G401 (cell line): ENCODE results near the gene KIF16B. TPM values are rescaled to one million over a fixed set of nuclear protein-coding genes. Genes with fewer than 3 reads are reported as not detected.

Experiments
- DNase-seq: peaks from one replicate; pipeline ENCODE4 v3.0.0-alpha.2; 2015; ENCODE audit warnings: low spot score
- in situ Hi-C: cut with HindIII; loops from 2 replicates; pipeline ENCODE4 v1.10.0; 2016; ENCODE audit warnings: low sequenced_read_pairs, mixed read lengths
- total RNA-seq: library from RNA; depleted of rRNA; stranded (reverse); fragments of >200 nt; shearing (Covaris generic); gene quantifications from 2 replicates; pipeline ENCODE4 v1.2.3, GENCODE V29; 2014

KIF16B gene
- total RNA-seq, 1 experiment from 2014 or later, result 23.7 TPM

DNA sequence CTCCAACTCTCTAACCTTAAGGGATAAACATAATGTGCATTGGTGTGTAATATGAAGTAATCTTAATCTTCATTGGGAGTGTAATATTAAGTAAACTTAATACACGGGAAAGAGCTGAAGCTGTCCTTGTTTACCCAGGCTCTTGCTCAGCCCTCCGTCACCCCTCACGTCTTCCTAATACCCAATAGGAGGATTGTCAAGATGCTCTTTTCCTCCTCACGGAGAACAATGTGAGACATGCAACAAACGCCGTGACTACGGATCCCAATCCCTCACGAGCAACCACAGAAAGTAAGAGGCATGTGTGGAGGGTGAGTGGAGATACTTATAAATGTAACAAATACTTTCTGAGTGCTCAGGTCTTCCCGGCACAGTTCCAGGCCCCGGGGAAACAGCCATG is 11.0 kb downstream of the KIF16B start:
- in situ Hi-C loops, result no loop called here
- DNase-seq, result no peak

DNA sequence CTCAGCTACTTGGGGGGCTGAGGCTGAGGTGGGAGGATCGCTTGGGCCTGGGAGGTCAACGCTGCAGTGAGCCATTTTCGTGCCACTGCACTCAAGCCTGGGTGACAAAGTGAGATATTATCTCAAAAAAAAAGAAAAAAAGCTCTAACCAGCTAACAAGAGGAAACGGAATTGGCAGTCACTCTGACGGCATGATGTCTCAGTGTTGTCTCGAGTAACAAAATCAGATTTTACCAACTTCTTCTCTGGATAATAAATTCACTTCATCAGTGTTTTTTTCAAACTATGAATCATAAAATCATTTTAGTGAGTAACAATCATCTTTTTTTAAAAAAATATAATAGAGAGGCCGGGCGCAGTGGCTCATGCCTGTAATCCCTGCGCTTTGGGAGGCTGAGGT is 12.6 kb downstream of the KIF16B start:
- in situ Hi-C loops, result no loop called here
- DNase-seq, result no peak

DNA sequence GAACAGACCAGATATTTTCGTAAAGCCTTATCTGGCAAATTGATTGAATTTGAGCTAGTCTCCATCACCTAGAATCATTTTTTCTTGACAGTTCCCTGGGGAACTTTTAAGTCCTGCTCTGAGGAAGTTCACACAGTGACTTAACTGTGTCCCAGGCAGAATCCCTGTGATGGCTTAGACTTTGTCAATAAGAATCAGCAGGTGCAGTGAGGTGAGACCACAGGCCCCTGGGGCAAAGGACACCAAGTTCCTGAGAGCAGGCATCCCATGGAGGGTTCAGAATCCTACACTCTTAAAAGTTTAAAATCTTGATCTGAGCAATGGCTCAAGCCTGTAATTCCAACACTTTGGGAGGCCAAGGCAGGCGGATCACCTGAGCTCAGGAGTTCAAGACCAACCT is 13.0 kb downstream of the KIF16B start:
- no peak for DNase-seq
- in situ Hi-C loops, result no loop called here

DNA sequence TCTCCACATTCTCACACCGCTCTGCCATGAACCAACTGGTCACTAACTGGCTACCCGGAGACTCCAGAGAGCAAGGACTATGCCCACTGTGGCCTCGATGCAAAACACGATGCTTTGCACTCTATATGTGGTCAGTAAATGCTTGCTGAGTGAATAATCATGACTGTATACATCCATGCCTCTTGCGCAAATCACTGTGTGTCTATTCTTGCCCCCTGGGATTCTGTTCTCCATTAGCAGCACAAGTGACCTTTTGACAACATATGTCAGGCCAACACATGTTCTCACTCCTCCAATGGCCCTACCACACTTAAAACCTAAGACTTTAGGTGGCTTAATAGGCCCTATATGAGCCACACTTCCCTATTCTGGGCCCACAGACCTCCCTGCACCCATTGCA is 16.9 kb downstream of the KIF16B start:
- no peak for DNase-seq
- in situ Hi-C loops, result no loop called here

DNA sequence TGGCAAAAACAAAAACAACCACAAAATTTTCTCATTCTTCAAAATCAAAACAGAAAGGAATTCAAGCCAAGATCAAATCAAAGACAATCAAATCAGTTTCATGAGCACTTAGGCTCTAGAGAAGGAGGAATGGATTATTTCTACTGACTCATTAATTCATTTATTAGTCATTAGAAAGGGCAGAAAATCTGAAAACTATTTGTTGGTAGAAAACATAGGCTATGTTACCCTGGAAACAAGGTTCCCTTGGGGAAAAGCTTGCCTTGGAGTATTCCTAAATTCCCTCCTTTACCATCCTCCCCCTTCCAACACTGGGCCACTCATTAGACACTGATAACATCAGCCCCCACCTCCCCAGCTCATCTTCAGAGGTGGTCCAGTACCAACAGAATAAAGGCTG is 17.5 kb downstream of the KIF16B start:
- no peak for DNase-seq
- in situ Hi-C loops, result no loop called here

DNA sequence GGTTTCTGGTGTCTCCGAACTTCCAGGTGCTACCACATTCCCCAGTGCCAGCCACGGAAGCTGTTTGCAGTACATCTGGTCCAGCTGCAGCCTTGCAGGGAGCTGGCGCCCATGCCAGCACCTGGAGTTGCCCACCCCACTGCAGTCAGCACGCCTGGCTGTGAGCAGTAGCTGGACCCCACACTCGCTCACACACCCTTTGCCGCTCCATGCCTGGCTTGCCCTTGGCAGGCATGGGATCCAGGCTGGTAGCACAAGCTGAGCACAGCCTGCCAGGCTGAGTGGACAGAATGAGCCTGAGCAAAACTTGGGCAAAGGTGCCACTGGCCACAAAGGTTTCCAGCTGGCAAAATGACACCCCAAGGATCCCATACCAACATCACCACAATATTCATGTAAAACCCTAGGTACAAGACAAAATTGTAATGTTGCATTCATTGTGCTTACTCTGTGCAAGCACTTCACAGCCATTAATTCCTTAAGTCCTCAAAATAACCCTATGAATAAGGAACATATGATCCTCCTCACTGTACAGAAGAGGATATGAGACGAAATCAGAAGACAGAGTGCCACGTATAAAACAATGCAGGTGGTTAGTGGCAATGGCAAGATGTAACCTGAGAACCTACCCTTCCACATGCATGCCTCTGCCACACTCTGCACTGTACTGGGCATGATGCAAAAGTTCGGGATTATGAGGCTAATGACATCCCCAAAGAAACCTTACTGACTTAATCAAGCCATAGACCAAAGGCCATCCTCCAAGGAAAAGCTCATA is 18.3 kb downstream of the KIF16B start:
- in situ Hi-C loops, result no loop called here
- no peak for DNase-seq

DNA sequence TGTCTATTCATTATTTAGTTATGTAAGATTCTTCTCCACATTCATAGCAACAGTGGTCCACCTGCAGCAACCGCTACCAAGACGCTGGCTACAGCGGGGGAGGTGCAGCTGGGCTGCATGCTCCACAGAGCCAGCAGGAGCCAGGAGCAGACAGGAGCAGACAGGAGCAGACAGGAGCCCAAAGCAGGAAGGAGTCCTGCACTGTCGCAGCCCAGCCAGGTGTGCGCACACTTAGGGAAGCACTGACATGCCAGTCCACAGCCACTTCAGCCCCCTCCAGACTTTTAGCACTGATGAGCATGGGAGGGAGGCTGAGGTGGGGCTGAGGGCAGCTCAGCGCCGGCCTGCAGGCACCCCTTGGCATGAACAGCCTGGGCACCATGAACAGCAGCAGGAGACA is 19.6 kb downstream of the KIF16B start:
- DNase-seq, result no peak
- in situ Hi-C loops, result no loop called here

DNA sequence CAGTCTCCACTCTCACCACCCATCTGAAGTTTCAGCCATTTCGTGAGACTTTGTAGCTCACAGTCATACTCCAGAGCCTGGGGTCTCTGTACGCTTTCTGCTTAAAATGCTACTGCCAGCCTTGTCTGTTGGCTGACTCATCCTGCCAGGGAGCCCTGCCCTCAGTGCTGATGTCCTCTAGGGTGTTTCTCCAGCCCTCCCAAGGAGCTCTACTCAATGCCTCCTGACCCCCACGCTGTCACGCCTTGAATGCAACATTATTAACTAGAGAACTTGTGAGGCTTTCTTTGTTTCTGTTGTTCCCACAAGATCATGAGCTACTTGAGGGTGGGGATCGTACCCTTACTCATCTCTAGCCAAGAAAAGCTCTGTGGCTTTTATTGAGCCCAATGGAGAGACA is 20.1 kb downstream of the KIF16B start:
- DNase-seq, result no peak

DNA sequence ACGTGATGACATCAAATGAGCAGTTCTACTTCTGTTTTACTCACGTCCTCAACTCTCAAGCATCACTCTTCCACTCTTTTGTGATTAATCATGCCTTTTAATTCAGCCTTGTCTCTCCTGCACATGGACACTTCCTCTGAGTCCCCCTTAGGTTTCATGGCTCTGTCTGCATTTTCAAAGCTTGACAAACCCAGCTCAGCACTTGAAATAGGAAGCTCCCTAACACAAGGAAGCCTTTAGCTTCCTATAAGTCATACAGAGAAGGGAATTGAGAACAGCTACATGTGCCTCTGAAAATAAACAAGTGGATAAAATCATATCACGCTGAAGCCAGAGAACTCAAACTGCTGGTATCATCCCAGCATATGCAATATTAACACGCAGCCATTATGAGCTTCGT is 21.2 kb downstream of the KIF16B start:
- DNase-seq, result no peak
- in situ Hi-C loops, result no loop called here

More for the DNA sequence above, 20.1 kb downstream of the KIF16B start:
- in situ Hi-C loops, result no loop called here

DNA sequence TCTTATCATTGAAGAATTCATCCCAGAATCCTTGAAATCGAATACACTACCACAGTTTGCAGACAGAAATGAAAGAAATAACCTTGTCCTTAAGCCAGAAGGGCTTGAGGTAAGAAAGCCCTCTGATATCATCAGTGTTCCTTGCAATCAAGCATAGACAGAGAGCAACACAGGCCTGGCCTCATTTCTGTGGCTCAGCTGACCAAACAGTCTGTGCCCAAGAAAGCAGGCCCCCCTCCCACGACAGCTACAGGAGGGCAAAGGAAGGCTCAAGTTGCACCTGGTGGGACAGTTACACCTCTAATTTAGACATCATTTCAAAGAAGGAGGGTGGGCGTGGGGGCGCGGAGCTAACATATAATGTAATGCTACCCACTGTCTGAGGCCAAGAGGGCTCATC is 21.6 kb downstream of the KIF16B start:
- no peak for DNase-seq
- in situ Hi-C loops, result no loop called here

DNA sequence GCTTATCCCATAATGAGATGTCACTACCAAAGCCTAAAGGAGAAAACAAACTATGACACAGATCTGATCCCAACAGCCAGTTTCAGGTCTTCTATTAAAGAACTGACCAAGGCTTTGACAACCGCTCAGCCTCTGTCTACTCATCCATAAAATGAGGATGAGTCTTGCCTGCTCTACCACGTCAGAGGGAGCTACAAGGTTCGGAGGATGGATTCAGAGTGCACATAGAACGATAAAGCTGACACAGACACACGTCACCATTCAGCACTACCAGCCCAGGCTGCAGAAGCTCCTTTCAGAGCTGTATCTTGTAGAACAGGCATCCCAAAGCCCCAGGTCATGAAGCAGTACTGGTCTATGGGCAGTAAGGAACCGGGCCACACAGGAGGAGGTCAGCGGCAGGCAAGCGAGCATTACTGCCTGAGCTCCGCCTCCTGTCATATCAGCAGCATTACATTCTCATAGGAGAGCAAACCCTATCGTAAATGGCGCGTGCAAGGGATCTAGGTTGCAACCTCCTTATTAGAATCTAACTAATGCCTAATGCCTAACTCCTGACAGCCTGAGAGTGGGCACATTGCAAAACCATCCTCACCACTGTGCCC is 25.1 kb downstream of the KIF16B start:
- in situ Hi-C loops, result no loop called here
- peak; percentile 9 for DNase-seq

DNA sequence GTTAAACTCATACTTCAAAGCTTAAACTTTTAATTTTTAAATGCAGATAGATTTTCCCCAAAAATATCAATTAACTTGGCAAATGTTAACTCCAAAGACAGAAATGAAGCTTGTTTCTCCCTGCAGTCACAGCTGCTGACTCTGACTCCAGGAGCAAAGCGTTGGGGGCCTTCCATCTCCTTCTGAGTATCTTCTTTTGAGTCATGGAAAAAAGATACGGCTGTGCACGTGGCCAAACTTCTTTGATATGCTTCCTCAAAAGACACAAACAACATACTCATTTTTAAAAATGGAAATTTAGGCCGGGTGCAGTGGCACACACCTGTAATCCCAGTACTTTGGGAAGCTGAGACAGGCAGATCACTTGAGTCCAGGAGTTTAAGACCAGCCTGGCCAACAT is 28.3 kb downstream of the KIF16B start:
- in situ Hi-C loops, result no loop called here
- no peak for DNase-seq

DNA sequence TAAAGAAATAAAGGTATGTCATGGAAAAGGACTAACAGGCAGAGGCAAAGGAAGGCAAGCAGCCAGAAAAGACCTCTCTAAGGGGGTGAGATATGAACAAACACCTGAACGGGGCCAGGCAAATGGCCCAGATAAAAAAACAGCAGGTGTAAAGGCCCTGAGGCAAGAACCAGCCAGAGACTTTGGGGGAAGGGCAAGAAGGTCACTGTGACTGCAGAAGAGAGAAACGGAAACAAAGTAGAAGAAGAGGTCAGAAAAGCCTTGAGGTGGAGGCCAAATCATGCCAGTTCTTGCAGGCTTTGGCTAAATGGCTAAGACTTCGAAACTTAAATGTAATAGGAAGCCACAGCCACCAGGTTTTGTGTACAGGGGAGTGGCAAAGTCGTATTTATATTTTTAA is 30.8 kb downstream of the KIF16B start:
- in situ Hi-C loops, result no loop called here
- DNase-seq, result no peak

DNA sequence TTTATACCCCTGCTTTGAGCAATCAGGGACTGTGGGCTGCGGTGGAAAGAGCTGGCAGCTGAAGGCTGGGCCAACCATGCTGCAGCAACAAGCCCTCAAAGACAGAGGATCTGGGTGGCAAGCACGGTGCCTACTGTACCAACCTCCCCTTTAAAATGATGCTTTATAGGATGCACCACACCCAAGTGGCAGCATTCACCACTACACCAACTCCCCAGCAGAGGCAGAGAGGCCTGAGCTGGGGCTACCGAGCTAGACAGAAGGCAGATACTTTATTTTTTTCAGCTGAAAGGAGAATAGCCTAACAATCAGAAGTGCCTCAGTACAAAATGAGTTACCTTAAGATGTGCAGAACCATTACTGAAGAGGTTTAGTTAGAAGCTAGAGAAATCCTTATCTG is 31.4 kb downstream of the KIF16B start:
- in situ Hi-C loops, result no loop called here

DNA sequence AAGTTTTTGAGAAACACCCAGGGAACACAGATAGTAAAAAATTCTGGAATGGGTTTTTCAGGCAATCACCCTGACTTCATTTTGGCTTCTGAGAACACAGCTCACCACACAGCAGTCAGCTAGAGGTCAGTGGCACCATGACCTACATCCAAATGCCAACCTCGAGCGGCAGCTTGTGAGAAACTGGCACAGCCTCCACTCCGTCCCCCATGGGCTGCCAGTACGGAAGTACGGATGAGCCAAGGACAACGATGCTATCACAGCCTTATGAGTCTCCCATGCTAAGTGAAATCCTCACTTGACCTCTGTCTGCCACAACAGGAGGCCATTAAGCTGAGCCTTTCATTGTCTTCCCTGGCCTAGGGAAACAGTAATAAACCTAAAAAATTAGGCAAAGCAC is 32.0 kb downstream of the KIF16B start:
- in situ Hi-C loops, result no loop called here
- peak; percentile 85 for DNase-seq

More for the DNA sequence above, 31.4 kb downstream of the KIF16B start:
- DNase-seq, result no peak

DNA sequence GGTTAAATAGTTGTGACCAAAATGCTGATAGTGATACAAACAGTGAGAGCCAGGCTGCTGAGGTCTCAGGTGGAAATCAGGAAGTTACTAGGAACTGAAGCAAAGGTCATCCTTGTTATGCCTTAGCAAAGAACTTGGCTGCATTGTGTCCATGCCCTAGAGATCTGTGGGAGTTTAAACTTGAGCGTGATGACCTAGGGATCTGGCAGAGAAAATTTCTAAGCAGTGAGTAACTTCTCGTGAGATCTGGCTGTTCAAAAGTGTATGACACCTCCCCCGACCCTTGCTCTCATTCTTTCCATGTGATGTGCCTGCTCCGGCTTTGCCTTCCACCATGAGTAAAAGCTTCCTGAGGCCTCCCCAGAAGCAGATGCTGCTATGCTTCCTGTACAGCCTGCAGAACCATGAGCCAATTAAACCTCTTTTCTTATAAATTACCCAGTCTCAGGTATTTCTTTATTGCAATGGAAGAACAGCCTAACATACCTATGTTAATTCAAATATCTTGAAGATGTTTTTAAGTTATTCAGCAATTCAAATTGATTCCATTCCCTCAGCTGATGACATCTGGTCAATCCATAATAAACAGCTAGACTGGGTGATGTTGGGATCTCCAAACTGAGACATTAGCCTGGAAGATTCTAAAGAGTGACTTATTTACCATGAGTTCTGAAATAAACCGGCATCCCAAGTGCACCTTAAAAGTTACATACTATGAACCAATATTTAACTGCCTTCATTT is 33.8 kb downstream of the KIF16B start:
- in situ Hi-C loops, result no loop called here
- no peak for DNase-seq

DNA sequence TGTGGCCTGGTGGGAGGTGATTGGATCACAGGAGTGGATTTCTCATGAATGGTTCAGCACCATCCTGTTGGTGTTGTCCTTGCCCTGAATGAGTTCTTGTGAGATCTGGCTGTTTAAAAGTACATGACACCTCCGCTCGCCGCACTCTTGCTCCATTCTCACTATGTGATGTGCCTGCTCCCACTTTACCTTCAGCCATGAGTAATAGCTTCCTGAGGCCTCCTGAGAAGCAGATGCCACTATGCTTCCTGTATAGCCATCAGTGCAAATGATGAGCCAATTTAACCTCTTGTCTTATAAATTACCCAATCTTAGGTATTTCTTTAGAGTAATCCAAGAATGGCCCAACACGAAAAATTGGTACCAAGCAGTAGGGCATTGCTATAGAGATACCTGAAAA is 34.5 kb downstream of the KIF16B start:
- in situ Hi-C loops, result no loop called here
- no peak for DNase-seq

DNA sequence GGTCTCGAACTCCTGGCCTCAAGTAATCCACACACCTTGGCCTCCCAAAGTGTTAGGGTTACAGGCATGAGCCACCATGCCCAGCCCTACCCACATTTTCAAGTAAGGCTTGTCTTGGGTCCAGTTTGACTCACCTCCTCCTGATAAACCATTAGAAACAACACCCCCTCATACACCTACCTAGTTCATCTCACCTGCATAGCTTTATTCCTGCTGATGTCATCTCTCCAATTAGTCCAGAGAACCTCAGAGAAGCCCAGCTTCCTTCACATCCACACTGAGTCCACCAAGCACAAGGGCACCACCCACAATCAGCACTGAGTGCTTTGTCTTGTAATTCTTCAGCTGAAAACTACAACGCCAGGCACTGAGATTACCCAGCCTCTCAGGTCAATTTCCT is 35.3 kb downstream of the KIF16B start:
- no peak for DNase-seq
- in situ Hi-C loops, result no loop called here

DNA sequence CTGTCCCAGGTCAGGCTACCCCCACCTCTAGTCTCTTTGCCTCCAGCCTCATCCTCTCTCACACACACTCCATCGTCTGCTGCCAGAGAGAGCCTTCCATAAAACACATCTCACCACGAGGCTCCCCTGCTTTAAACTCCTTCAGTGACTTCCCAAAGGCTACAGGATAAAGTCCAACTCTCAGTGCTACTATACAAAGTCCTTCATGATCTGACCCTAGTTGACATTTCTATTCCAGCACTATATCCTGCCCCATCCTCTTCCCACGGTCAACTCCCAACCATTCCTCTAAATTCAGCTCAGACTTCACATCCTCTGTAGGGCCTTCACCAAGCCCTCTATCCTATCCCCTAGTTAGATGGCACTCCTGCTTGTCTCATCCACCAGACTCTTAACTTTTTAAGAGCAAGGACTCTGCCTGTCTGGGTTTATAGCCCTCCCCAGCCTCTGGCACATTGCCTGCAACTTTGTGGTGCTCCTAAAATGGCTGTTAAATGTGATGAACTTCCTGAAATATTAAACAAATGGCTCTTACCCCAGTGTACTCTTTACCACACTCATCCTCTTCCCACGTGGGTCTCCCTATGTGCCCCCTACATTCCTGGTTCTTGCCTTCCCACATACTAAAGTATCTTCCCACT is 36.1 kb downstream of the KIF16B start:
- in situ Hi-C loops, result no loop called here
- DNase-seq, result no peak

DNA sequence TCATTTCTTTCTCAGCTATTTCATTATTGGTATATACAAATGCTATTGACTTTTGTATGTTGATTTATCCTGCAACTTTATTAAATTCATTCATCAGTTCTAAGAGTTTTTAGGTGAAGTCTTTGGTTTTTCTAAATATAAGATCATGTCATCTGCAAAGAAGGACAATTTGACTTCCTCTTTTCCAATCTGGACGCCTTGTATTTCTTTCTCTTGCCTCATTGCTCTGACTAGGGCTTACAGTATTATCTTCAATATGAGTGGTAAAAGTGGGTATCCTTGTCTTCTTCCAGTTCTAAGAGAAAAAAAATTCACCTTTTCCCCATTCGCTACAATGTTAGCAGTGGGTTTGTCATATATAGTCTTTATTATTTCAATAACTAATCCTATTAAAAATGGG is 38.0 kb downstream of the KIF16B start:
- no peak for DNase-seq
- in situ Hi-C loops, result no loop called here
